ENCODE results near the gene ITFG1.

ITFG1 gene

GRCh38 chr16:47308601-47309000, 152.3 kb downstream of the ITFG1 start:
- TF ChIP-seq CTCF (IDR thresholded peaks at IDR 0.05; ENCODE audit: low read depth, low read length): no peak
- no peak overlapping the region for H3K4me3 ChIP-seq (ENCODE audit: low read depth, low read length)

- H3K4me3 ChIP-seq (ENCODE audit: low read depth, low read length): no peak overlapping the region
- TF ChIP-seq CTCF (IDR thresholded peaks at IDR 0.05; ENCODE audit: low read depth, low read length): no peak
These were observed 156.3 kb downstream of the ITFG1 start for GRCh38 chr16:47304563-47304962.

GRCh38 chr16:47299587-47299986, 161.3 kb downstream of the ITFG1 start:
- H3K4me3 ChIP-seq (ENCODE audit: low read depth, low read length): no peak overlapping the region
- no peak for TF ChIP-seq CTCF (IDR thresholded peaks at IDR 0.05; ENCODE audit: low read depth, low read length)

GRCh38 chr16:47284999-47285398, 175.9 kb downstream of the ITFG1 start:
- TF ChIP-seq CTCF (IDR thresholded peaks at IDR 0.05; ENCODE audit: low read depth, low read length): no peak
- H3K4me3 ChIP-seq (ENCODE audit: low read depth, low read length): no peak overlapping the region

- H3K4me3 ChIP-seq (ENCODE audit: low read depth, low read length): no peak overlapping the region
These were observed 182.4 kb downstream of the ITFG1 start for GRCh38 chr16:47278306-47278970.

GRCh38 chr16:47276522-47276921, 184.3 kb downstream of the ITFG1 start:
- no peak for TF ChIP-seq CTCF (IDR thresholded peaks at IDR 0.05; ENCODE audit: low read depth, low read length)
- no peak overlapping the region for H3K4me3 ChIP-seq (ENCODE audit: low read depth, low read length)

More at GRCh38 chr16:47278306-47278970, 182.4 kb downstream of the ITFG1 start:
- TF ChIP-seq CTCF (IDR thresholded peaks at IDR 0.05; ENCODE audit: low read depth, low read length): no peak

GRCh38 chr16:47262938-47263337, 197.9 kb downstream of the ITFG1 start:
- no peak overlapping the region for H3K4me3 ChIP-seq (ENCODE audit: low read depth, low read length)
- no peak for TF ChIP-seq CTCF (IDR thresholded peaks at IDR 0.05; ENCODE audit: low read depth, low read length)

All from WI38 (cell line).